ENCODE data around the gene DTX4. TPM values are rescaled to one million over a fixed set of nuclear protein-coding genes. Genes with fewer than 3 reads are reported as not detected.

The DTX4 gene
- total RNA-seq, 2 donors from 2014 or later = 16.1 to 16.6 TPM

- Mint-ChIP-seq H3K4me1 (peaks cover 13% of the 10 kb centered on the region), H3K27ac (no peak overlapping the region), H3K4me3 (peak overlapping the region; percentile 83), H3K9me3 (peaks cover 6% of the 10 kb centered on the region), H3K27me3 (ENCODE audit: insufficient read depth) (peaks cover 32% of the 10 kb centered on the region), H3K36me3 (ENCODE audit: low read depth) (no peaks in the 10 kb centered on the region)
- Histone ChIP-seq H3K27ac (ENCODE audit: low read depth, low read length) (no peak overlapping the region), H3K4me1 (ENCODE audit: control insufficient read depth, insufficient read depth, low read length) (no peaks in the 10 kb centered on the region), H3K9ac (ENCODE audit: extremely low read depth, low read length, poor library complexity, severe bottlenecking) (no peak overlapping the region), H3K36me3 (ENCODE audit: control insufficient read depth, insufficient read depth, low read length) (no peaks in the 10 kb centered on the region), H3K27me3 (ENCODE audit: control insufficient read depth, insufficient read depth, low read length, poor library complexity, severe bottlenecking) (peaks cover 26% of the 10 kb centered on the region), H3K4me3 (ENCODE audit: low read length) (peak overlapping the region; percentile 85), H3K9me3 (ENCODE audit: control insufficient read depth, low read length) (no peaks in the 10 kb centered on the region)
- DNase-seq = no peak
- 26 to 40% methylated on average over 1 to 3 of the region's 3 CpGs for WGBS, 2 experiments (ENCODE audit: insufficient coverage in 1 of 2, insufficient read length in 1 of 2)
- TF ChIP-seq CTCF (conservative IDR thresholded peaks at IDR 0.05) = no peak
Measured at GRCh38 chr11:59141673-59142460, 30.1 kb upstream of the DTX4 start.

- Mint-ChIP-seq H3K27me3 (ENCODE audit: insufficient read depth) (peaks cover 28% of the 10 kb centered on the region), H3K9me3 (peaks cover 6% of the 10 kb centered on the region), H3K27ac (peak within 1 kb of the TSS; percentile 82), H3K4me1 (peaks cover 10% of the 10 kb centered on the region), H3K36me3 (ENCODE audit: low read depth) (no peaks in the 10 kb centered on the region), H3K4me3 (peak within 1 kb of the TSS; percentile 83)
- Histone ChIP-seq H3K4me3 (ENCODE audit: low read length) (peak within 1 kb of the TSS; percentile 85), H3K4me1 (ENCODE audit: control insufficient read depth, insufficient read depth, low read length) (no peaks in the 10 kb centered on the region), H3K36me3 (ENCODE audit: control insufficient read depth, insufficient read depth, low read length) (no peaks in the 10 kb centered on the region), H3K27me3 (ENCODE audit: control insufficient read depth, insufficient read depth, low read length, poor library complexity, severe bottlenecking) (peaks cover 26% of the 10 kb centered on the region), H3K27ac (ENCODE audit: low read depth, low read length) (no peak within 1 kb of the TSS), H3K9ac (ENCODE audit: extremely low read depth, low read length, poor library complexity, severe bottlenecking) (peak within 1 kb of the TSS; percentile 26), H3K9me3 (ENCODE audit: control insufficient read depth, low read length) (no peaks in the 10 kb centered on the region)
- TF ChIP-seq CTCF (conservative IDR thresholded peaks at IDR 0.05) = peak; percentile 63
- peak; percentile 96 for DNase-seq
- WGBS, 2 experiments (ENCODE audit: insufficient coverage in 1 of 2, insufficient read length in 1 of 2) = 4 to 10% methylated on average over 16 to 50 of the region's 50 CpGs
Measured at GRCh38 chr11:59142530-59143507, 29.1 kb upstream of the DTX4 start, which contains the start of gene FAM111A. Gene FAM111A (plus strand): TSS chr11:59142856. CDS start chr11:59148873, 6,017 bp downstream.

GRCh38 chr11:59144096-59144495 is 27.8 kb upstream of the DTX4 start:
- no peak overlapping the region for H3K9ac ChIP-seq (ENCODE audit: extremely low read depth, low read length, poor library complexity, severe bottlenecking)
- H3K27ac ChIP-seq (ENCODE audit: low read depth, low read length) = no peak overlapping the region
- Mint-ChIP-seq H3K27ac (no peak overlapping the region), H3K27me3 (ENCODE audit: insufficient read depth) (peaks cover 28% of the 10 kb centered on the region), H3K9me3 (peaks cover 6% of the 10 kb centered on the region), H3K36me3 (ENCODE audit: low read depth) (no peaks in the 10 kb centered on the region), H3K4me3 (peak overlapping the region; percentile 55), H3K4me1 (peaks cover 10% of the 10 kb centered on the region)
- no peaks in the 10 kb centered on the region for H3K9me3 ChIP-seq (ENCODE audit: control insufficient read depth, low read length)
- peaks cover 26% of the 10 kb centered on the region for H3K27me3 ChIP-seq (ENCODE audit: control insufficient read depth, insufficient read depth, low read length, poor library complexity, severe bottlenecking)
- no peak for TF ChIP-seq CTCF (conservative IDR thresholded peaks at IDR 0.05)
- no peak for DNase-seq
- no peaks in the 10 kb centered on the region for H3K36me3 ChIP-seq (ENCODE audit: control insufficient read depth, insufficient read depth, low read length)
- 92 to 93% methylated on average over 1 of the region's 1 CpG for WGBS, 2 experiments (ENCODE audit: insufficient coverage in 1 of 2, insufficient read length in 1 of 2)
- peak overlapping the region; percentile 74 for H3K4me3 ChIP-seq (ENCODE audit: low read length)
- no peaks in the 10 kb centered on the region for H3K4me1 ChIP-seq (ENCODE audit: control insufficient read depth, insufficient read depth, low read length)
